NCI-H1048 (cell line): ENCODE measurements around the gene SKIC3.

Experiments
- DNase-seq: peaks from one replicate; lab custom pipeline; 2025; lab: John Stamatoyannopoulos, UW

The SKIC3 gene

DNA sequence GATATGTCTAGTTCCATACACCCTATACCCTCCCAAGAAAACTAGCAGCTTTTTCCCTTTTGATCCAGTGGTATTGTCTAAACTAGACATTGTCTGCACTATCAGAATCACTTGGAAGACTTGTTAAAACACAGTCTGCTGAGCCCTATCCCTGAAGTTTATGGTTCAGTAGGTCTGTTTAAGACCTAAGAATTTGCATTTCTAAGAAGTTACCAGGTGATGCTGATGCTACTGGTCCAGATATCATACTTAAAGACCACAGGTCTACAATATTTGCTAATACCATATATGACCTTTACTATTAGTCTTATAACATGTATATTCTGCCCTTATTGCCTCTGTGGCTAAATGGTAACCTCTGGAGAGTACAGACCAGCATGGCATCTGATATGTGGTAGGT lies 23.3 kb downstream of the SKIC3 start:
- no peak for DNase-seq

DNA sequence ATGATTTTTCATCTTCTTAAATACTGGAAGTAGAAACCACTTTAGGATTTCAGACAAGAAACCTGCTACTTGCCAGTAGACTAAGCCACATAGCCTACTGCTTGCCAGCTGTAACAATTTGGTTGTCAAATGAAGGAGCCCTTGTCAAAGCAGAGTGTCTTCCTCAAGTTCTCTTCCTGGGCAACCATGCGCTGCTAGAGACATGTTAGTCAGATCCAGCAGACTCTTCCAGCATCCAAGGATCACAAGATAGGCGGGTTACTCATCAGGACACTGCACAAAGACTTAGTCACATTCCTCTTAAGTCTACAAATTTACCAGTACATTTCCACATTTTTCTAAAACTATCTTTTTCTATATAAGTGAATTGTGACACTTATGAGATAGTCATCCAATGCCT lies 24.4 kb downstream of the SKIC3 start:
- DNase-seq: no peak

DNA sequence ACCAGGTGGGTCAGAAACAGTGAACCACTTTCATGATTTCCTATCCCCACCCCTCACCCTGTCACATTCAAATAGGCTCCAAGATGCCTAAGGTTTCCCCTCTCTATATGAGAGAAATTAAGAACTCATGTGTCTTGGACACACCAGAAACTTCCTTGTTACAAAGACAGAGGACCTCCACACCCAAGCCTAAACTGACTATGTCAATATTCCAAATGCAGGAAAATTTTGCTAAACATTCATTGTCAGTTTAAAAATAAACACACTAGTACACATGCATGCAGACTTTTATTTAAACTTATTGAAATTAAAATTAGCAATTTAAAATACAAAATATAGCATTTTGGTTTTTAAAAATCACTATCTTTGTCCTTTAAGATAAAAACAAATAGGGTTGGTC lies 26.2 kb downstream of the SKIC3 start:
- no peak for DNase-seq

DNA sequence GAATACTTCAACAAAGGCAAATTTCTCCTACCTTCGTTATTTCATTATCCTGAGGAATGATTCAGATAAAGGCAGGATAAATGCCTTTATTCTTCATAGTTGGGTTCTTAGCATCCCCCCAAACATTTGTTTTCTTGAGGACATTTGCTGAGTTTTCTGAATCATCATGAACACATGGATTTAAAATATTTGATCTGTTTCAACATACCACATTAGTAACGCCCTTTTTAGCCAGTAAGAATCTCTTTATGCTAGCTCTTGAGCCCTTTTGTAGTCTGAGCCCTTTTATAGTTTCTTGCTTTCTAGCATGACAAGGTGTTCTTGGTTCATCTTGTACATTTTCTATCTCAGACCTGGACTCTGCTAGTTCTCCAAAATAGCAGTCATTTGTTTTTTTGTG lies 27.9 kb downstream of the SKIC3 start:
- no peak for DNase-seq

DNA sequence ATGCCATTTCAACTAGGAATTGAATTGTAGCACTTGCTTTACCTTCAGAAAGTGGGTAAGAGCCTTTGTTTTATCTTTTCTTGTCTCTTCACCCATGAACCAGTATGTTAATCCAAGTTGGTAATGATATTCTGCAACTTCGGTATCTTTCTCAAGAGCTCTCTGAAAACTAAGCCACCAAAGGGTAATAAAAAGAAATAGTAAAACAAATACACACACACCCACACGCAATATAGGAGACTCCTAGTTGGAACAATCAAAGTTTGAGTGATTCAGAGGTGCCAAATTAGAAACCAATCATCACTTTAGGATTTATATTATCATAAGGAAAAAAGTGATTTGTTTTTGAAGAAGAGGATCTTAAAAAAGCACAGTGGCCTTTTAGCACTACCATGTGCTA lies 30.4 kb downstream of the SKIC3 start:
- no peak for DNase-seq

DNA sequence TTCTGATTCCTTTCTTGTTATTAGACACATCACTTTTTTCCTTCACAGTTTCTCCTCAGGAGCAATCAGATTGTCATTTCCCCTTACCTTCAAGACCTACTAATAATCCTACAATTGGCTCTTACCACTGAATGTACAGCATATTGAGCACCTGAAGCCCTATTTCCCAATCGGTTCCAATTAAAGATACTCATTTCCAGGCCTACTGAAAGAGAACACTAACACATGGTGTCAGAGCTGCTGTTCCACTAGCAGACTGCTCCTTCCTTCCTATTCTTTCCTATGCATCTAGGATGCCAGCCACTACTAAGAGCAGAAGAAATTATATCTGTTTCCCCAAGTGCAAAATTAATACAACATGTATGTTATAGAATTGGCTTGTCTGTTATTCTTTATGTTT lies 34.6 kb downstream of the SKIC3 start:
- DNase-seq: no peak

DNA sequence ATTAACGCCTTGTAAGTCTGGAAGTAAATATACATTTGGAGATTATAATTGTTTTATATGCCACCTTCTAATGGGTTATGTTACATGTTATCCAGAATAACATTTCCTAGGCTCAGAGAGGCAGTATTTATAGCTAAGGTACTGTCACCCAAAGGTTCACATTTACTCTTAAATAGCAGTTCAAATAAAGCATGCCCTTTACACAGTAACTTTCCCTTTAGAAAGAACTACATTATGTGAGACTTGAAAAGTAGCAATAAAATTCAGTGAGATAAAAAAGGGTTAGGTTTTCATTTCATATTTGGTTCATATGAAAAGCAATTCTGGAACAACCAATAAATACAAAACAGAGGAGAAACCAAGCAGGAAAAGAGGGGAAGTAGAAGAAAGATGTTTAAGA lies 35.1 kb downstream of the SKIC3 start:
- DNase-seq: no peak

DNA sequence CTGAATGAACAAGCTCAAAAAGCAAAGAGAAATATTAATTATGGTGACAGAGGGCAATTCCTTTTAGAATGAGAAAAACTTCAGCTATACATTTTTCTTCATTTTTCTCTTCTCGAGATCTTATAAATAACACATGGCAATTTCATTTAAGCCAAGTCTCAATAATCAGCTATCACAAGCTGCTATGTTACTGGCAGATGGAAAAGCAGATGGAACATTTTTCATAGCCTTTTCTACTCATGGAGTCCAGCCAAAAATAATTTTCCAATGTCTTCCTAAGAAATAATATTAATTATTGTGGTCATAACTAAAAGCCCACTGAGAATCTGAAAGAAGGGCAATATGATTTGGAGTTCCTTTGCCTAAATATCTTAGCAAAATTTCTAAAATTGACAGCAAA lies 35.6 kb downstream of the SKIC3 start:
- no peak for DNase-seq

DNA sequence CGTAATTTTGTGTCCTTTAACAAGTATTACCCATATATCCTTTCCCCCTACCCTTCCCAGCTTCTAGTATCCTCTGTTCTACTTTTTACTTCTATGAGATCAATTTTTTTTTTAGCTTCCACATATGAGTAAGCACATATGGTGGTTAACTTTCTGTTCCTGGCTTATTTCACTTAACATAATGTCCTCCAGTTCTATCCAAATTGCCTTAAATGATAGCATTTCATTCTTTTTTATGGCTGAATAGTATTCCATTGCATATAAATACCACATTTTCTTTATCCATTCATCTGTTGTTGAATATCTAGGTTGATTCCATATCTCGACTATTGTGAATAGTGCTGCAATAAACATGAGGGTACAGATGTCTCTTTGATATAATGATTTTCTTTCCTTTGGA lies 36.4 kb downstream of the SKIC3 start:
- no peak for DNase-seq

DNA sequence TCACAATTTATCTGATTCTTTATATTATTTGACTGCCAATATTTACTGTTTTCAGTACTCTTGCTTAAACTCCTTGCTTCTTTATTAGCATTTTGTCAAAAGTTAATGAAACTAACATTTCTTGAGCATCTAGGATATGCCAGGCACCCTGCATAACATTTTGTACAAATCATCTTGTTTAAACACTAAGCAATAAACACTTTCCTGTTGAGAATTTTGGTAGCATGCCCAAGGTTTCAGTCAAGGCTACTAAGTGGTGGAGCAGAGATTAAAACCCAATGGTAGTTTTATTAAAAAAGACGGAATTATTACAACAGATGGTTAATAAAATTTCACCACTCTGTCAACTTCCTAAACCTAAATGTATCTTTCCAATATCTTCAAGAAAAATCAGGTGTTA lies 43.2 kb downstream of the SKIC3 start:
- DNase-seq: no peak

DNA sequence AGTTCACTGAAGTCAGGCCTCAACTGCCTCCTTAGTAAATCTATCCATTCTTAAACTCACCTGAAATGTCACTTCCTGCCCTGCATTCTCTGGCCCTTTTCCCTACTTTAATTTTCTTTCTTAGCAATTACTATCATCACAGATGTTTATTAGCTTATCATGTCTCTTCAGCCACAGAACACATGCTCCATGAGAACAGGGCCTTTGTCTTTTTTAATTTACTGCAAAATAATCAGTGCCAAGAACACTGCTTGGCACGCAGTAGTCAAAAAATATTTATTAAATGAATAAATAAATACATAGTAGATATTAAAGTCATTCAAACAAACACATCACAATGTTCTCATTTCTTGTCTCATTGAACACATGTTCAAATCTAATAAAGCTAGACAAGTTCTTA lies 46.2 kb downstream of the SKIC3 start:
- DNase-seq: no peak
